Lung (tissue), 12 donors: ENCODE measurements around the gene RBM46. TPM values are rescaled to one million over a fixed set of nuclear protein-coding genes. Genes with fewer than 3 reads are reported as not detected.

Source experiments
- ATAC-seq: fragments of 200-7000 bp; cut with Tn5 transposase; one replicate; pipeline ENCODE4 v1.9.1; 2020; ENCODE audit warnings: moderate number of reproducible peaks; ENCODE audit not compliant: insufficient read depth, low FRiP score
- DNase-seq, 3 donors: peaks; one replicate each; pipeline ENCODE4 v3.0.0-alpha.2; 2013 to 2017
- H3K27ac ChIP-seq, 2 donors: one replicate each; pipeline ENCODE4 v1.5.1; 2013; ENCODE audit warnings: mild to moderate bottlenecking in 2 of 2, moderate library complexity in 2 of 2, control low read depth in 1 of 2, inconsistent platforms in 1 of 2, low read depth in 1 of 2, low read length in 1 of 2
- H3K27me3 ChIP-seq, 3 donors: one replicate each; pipeline ENCODE4 v1.5.1; 2013; ENCODE audit warnings: low read length in 2 of 3; ENCODE audit not compliant: control insufficient read depth in 3 of 3, insufficient read depth in 3 of 3
- H3K36me3 ChIP-seq, 4 donors: one replicate each; pipeline ENCODE4 v1.5.1; 2013; ENCODE audit warnings: low read length in 4 of 4, mild to moderate bottlenecking in 1 of 4, moderate library complexity in 1 of 4; ENCODE audit not compliant: control insufficient read depth in 4 of 4, insufficient read depth in 4 of 4
- H3K4me1 ChIP-seq, 5 donors: one replicate each; pipeline ENCODE4 v1.5.1; 2013; ENCODE audit warnings: low read length in 5 of 5, mild to moderate bottlenecking in 2 of 5, moderate library complexity in 1 of 5; ENCODE audit not compliant: control insufficient read depth in 5 of 5, insufficient read depth in 5 of 5
- H3K4me3 ChIP-seq: one replicate; pipeline ENCODE4 v1.5.1; 2013; ENCODE audit warnings: mild to moderate bottlenecking, control low read depth, moderate library complexity
- H3K9ac ChIP-seq, 2 donors: one replicate each; pipeline ENCODE4 v1.5.1; 2013; ENCODE audit warnings: low read length in 2 of 2, control low read depth in 1 of 2; ENCODE audit not compliant: insufficient read depth in 1 of 2
- H3K9me3 ChIP-seq, 4 donors: one replicate each; pipeline ENCODE4 v1.5.1; 2013; ENCODE audit warnings: low read length in 3 of 4, mild to moderate bottlenecking in 1 of 4, moderate library complexity in 1 of 4; ENCODE audit not compliant: control insufficient read depth in 4 of 4, insufficient read depth in 3 of 4
- CTCF ChIP-seq: IDR thresholded peaks from 2 replicates; pipeline ENCODE4 v1.5.1; 2012; ENCODE audit warnings: mild to moderate bottlenecking; ENCODE audit errors: control extremely low read depth, extremely low read depth
- WGBS, 2 donors: extraction: QIAGEN DNeasy Blood & Tissue Kit; methylation state at CpG; one replicate each; pipeline ENCODE4 v1.1.7; 2013; 5-methylcytosine and 5-hydroxymethylcytosine counted together
- polyA plus RNA-seq, 2 donors: library from polyadenylated mRNA; stranded (reverse); fragments of 200-250 nt; gene quantifications; one replicate each; pipeline ENCODE4 v1.2.1, GENCODE V29; 2013
- total RNA-seq, 2 donors: library from RNA; depleted of rRNA in 1 of 2; stranded (reverse); fragments of >200 nt in 1 of 2; gene quantifications; one replicate each; pipeline ENCODE4 v1.2.1, GENCODE V29; 2014 to 2021
- donor health status: control.
- donor health status: control.
- donor health status: Bipolar disorder and iron deficiency.
- donor health status: healthy.
- donor health status: DM: yes; HTN: yes; CAD: no.

Gene RBM46
- total and polyA plus RNA-seq, 4 donors: 0.06 TPM; not detected in 3

DNA sequence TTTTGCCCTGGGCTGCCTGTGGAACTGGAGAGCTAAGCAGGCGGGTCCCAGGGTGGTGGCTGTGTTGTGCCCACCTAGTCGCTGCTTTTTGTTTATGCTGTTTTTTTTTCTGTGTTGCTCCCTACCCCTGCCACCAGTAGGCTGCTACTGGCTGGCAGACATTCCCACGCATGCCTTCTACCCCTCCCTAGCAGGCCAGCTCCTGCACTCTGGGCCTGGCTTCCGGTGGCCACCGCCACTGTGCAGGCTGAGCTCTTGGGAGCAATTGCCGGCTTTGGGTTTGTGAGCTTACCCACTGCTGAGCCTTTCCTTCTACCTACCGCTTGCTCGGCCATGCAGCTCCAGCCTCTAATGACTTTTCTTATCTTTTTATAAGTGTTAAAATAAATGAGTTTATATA, 57.6 kb downstream of the RBM46 start:
- H3K27me3 ChIP-seq: no peaks in the 10 kb centered on the region
- no peak overlapping the region for H3K9ac ChIP-seq
- no peak overlapping the region for H3K27ac ChIP-seq
- DNase-seq: no peak
- TF ChIP-seq CTCF: no peak
- 77% methylated on average over 8 of the region's 8 CpGs for WGBS, 2 donors
- no peak overlapping the region for H3K4me3 ChIP-seq
- H3K36me3 ChIP-seq: no peaks in the 10 kb centered on the region
- no peak for ATAC-seq
- peaks cover 0 to 3% (median 0%) of the 10 kb centered on the region in 4 donors for H3K9me3 ChIP-seq
- H3K4me1 ChIP-seq: no peaks in the 10 kb centered on the region

- Histone ChIP-seq H3K4me1 (no peaks in the 10 kb centered on the region), H3K27ac (no peak overlapping the region), H3K36me3 (no peaks in the 10 kb centered on the region), H3K27me3 (no peaks in the 10 kb centered on the region), H3K9me3 (peaks cover 0 to 2% (median 0%) of the 10 kb centered on the region in 4 donors), H3K4me3 (no peak overlapping the region), H3K9ac (no peak overlapping the region)
- DNase-seq (peak in 2 of 3 donors; percentile 7 to 11), ATAC-seq (no peak)
- TF ChIP-seq CTCF: no peak
- 60 to 68% methylated on average over 2 of the region's 2 CpGs for WGBS, 2 donors
Observed at GRCh38 chr4:154854362-154854761, 73.3 kb downstream of the RBM46 start.

DNA sequence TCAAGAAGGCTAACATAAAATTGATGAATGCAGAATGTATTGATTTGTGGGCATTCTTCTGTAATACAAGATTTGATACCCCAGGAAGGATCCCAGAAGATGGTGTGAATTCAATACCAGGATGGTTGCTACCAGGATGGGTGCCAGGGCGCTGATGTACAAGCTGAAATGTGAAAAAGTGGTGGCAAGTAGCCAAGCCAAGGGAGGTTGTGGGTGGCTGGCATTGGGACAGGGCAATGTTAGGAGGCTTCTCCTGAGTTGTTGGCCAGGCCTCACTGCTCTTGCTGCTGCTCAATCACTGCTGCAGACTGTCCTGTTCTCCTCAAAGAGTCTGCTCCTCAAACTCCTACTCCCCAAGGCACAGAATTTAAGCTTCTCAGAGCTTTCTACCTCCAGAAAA, 77.1 kb downstream of the RBM46 start:
- H3K4me1 ChIP-seq: no peaks in the 10 kb centered on the region
- peaks cover 0 to 6% (median 2%) of the 10 kb centered on the region in 4 donors for H3K9me3 ChIP-seq
- H3K27ac ChIP-seq: no peak overlapping the region
- WGBS, 2 donors: 88 to 89% methylated on average over 1 of the region's 1 CpG
- TF ChIP-seq CTCF: no peak
- no peaks in the 10 kb centered on the region for H3K27me3 ChIP-seq
- H3K9ac ChIP-seq: no peak overlapping the region
- DNase-seq (no peak), ATAC-seq (no peak)
- no peaks in the 10 kb centered on the region for H3K36me3 ChIP-seq
- H3K4me3 ChIP-seq: no peak overlapping the region
